CD4-positive, CD25-positive, alpha-beta regulatory T cell (primary cell): ENCODE data around the gene ARF1. TPM values are rescaled to one million over a fixed set of nuclear protein-coding genes. Genes with fewer than 3 reads are reported as not detected.

Experiments used
- ATAC-seq, 2 donors: fragments of 150-1000 bp; cut with Tn5 transposase; one replicate each; pipeline ENCODE4 v1.10.0; 2021; ENCODE audit warnings: low read depth in 2 of 2, moderate number of reproducible peaks in 2 of 2, moderate library complexity in 1 of 2
- DNase-seq, 3 donors: peaks; one replicate each; pipeline versions ENCODE4 v3.0.0 to v3.0.0-alpha.2; 2012 to 2022; ENCODE audit warnings: mixed read lengths in 1 of 3
- H3K27ac ChIP-seq: one replicate; pipeline ENCODE4 v1.7.0; 2013; ENCODE audit warnings: mild to moderate bottlenecking, low read length; ENCODE audit not compliant: insufficient read depth, poor library complexity, severe bottlenecking
- H3K27me3 ChIP-seq: one replicate; pipeline ENCODE4 v1.7.0; 2013; ENCODE audit warnings: low read length; ENCODE audit not compliant: control insufficient read depth, insufficient read depth
- H3K36me3 ChIP-seq: one replicate; pipeline ENCODE4 v1.7.0; 2013; ENCODE audit warnings: mild to moderate bottlenecking, low read length, moderate library complexity; ENCODE audit not compliant: control insufficient read depth, insufficient read depth
- H3K4me1 ChIP-seq: 2 replicates; pipeline ENCODE4 v1.7.0; 2013; ENCODE audit warnings: mild to moderate bottlenecking, low read length; ENCODE audit not compliant: insufficient read depth, control insufficient read depth, poor library complexity, severe bottlenecking
- H3K4me3 ChIP-seq: one replicate; pipeline ENCODE4 v1.7.0; 2013; ENCODE audit warnings: low read depth, mild to moderate bottlenecking, low read length, moderate library complexity
- H3K9me3 ChIP-seq, 2 experiments: 1 replicate in 1 of 2; 2 replicates in 1 of 2; pipeline ENCODE4 v1.7.0; 2013; ENCODE audit warnings: low read length in 2 of 2, mild to moderate bottlenecking in 1 of 2, moderate library complexity in 1 of 2; ENCODE audit not compliant: control insufficient read depth in 2 of 2
- H3K27ac Mint-ChIP-seq, 3 donors: one replicate each; pipeline ENCODE4 v1.8.0; 2020 to 2022; ENCODE audit warnings: mild to moderate bottlenecking in 3 of 3, mixed read lengths in 3 of 3, moderate library complexity in 2 of 3
- H3K27me3 Mint-ChIP-seq: one replicate; pipeline ENCODE4 v1.8.0; 2022; ENCODE audit warnings: mild to moderate bottlenecking, mixed read lengths
- H3K36me3 Mint-ChIP-seq: one replicate; pipeline ENCODE4 v1.8.0; 2020; ENCODE audit warnings: mixed read lengths
- H3K4me1 Mint-ChIP-seq, 4 donors: one replicate each; pipeline ENCODE4 v1.8.0; 2020 to 2022; ENCODE audit warnings: mixed read lengths in 4 of 4, mild to moderate bottlenecking in 1 of 4
- H3K4me3 Mint-ChIP-seq, 4 donors: one replicate each; pipeline ENCODE4 v1.8.0; 2020 to 2022; ENCODE audit warnings: mild to moderate bottlenecking in 4 of 4, mixed read lengths in 4 of 4, moderate library complexity in 3 of 4
- H3K9me3 Mint-ChIP-seq, 7 donors: one replicate each; pipeline ENCODE4 v1.8.0; 2020 to 2022; ENCODE audit warnings: mixed read lengths in 7 of 7, mild to moderate bottlenecking in 3 of 7, moderate library complexity in 2 of 7
- polyA plus RNA-seq, 4 donors: library from polyadenylated mRNA; unstranded; fragments of 300-500 nt; fragmentation: Illumina TruSeq; gene quantifications; one replicate each; pipeline ENCODE4 v1.2.3, GENCODE V29; 2021
- total RNA-seq: library from RNA; stranded (reverse); gene quantifications from one replicate; pipeline ENCODE4 v1.2.3, GENCODE V29; 2022

Gene ARF1
- total and polyA plus RNA-seq, 5 donors from 2014 or later: 335 to 517 (median 476) TPM

- Mint-ChIP-seq H3K27me3 (peaks cover 7% of the 10 kb centered on the region), H3K36me3 (no peaks in the 10 kb centered on the region), H3K4me1 (peaks cover 0 to 53% (median 20%) of the 10 kb centered on the region in 4 donors), H3K9me3 (no peaks in the 10 kb centered on the region), H3K4me3 (peak overlapping the region; percentile 54 to 92 (median 76)), H3K27ac (peak overlapping the region in 1 of 3 donors; percentile 69)
- Histone ChIP-seq H3K9me3 (no peaks in the 10 kb centered on the region), H3K4me1 (peaks cover 45% of the 10 kb centered on the region), H3K36me3 (peaks cover 23% of the 10 kb centered on the region), H3K27me3 (no peaks in the 10 kb centered on the region), H3K27ac (no peak overlapping the region), H3K4me3 (no peak overlapping the region)
- ATAC-seq (no peak), DNase-seq (no peak)
These were observed 61.1 kb downstream of the ARF1 start for GRCh38 chr1:228143480-228144192.

- Histone ChIP-seq H3K4me3 (no peak overlapping the region), H3K36me3 (peaks cover 23% of the 10 kb centered on the region), H3K4me1 (peaks cover 43% of the 10 kb centered on the region), H3K27ac (no peak overlapping the region), H3K27me3 (no peaks in the 10 kb centered on the region), H3K9me3 (no peaks in the 10 kb centered on the region)
- Mint-ChIP-seq H3K27ac (peak overlapping the region in 2 of 3 donors; percentile 29 to 69), H3K9me3 (no peaks in the 10 kb centered on the region), H3K36me3 (no peaks in the 10 kb centered on the region), H3K27me3 (peaks cover 6% of the 10 kb centered on the region), H3K4me1 (peaks cover 0 to 52% (median 20%) of the 10 kb centered on the region in 4 donors), H3K4me3 (peak overlapping the region in 1 of 4 donors; percentile 92)
- DNase-seq (no peak), ATAC-seq (no peak)
These were observed 61.9 kb downstream of the ARF1 start for GRCh38 chr1:228144193-228144992.

- Mint-ChIP-seq H3K27me3 (peaks cover under 1% of the 10 kb centered on the region), H3K36me3 (no peaks in the 10 kb centered on the region), H3K4me1 (peaks cover 0 to 46% (median 16%) of the 10 kb centered on the region in 4 donors), H3K9me3 (no peaks in the 10 kb centered on the region), H3K4me3 (no peak overlapping the region), H3K27ac (peak overlapping the region in 1 of 3 donors; percentile 29)
- Histone ChIP-seq H3K27ac (no peak overlapping the region), H3K27me3 (no peaks in the 10 kb centered on the region), H3K36me3 (peaks cover 23% of the 10 kb centered on the region), H3K4me1 (peaks cover 40% of the 10 kb centered on the region), H3K9me3 (no peaks in the 10 kb centered on the region), H3K4me3 (no peak overlapping the region)
- ATAC-seq (no peak), DNase-seq (no peak)
These were observed 62.5 kb downstream of the ARF1 start for GRCh38 chr1:228144993-228145343.

- Mint-ChIP-seq H3K27me3 (no peaks in the 10 kb centered on the region), H3K36me3 (no peaks in the 10 kb centered on the region), H3K4me3 (no peak overlapping the region), H3K27ac (peak overlapping the region in 1 of 3 donors; percentile 86), H3K4me1 (peaks cover 0 to 45% (median 16%) of the 10 kb centered on the region in 4 donors), H3K9me3 (no peaks in the 10 kb centered on the region)
- no peaks in the 10 kb centered on the region for H3K27me3 ChIP-seq
- H3K27ac ChIP-seq: no peak overlapping the region
- H3K9me3 ChIP-seq: no peaks in the 10 kb centered on the region
- no peak overlapping the region for H3K4me3 ChIP-seq
- DNase-seq: peak in 1 of 3 donors; percentile 0
- ATAC-seq: no peak
- H3K4me1 ChIP-seq: peaks cover 39% of the 10 kb centered on the region
- peaks cover 23% of the 10 kb centered on the region for H3K36me3 ChIP-seq
These were observed 63.2 kb downstream of the ARF1 start for GRCh38 chr1:228145463-228146416.

GRCh38 chr1:228146417-228147150, 64.1 kb downstream of the ARF1 start:
- Mint-ChIP-seq H3K36me3 (no peaks in the 10 kb centered on the region), H3K4me1 (peaks cover 0 to 40% (median 17%) of the 10 kb centered on the region in 4 donors), H3K27me3 (no peaks in the 10 kb centered on the region), H3K9me3 (no peaks in the 10 kb centered on the region), H3K4me3 (no peak overlapping the region), H3K27ac (no peak overlapping the region)
- no peaks in the 10 kb centered on the region for H3K27me3 ChIP-seq
- DNase-seq: peak in 1 of 3 donors; percentile 0
- H3K4me3 ChIP-seq: no peak overlapping the region
- peaks cover 31% of the 10 kb centered on the region for H3K4me1 ChIP-seq
- H3K27ac ChIP-seq: no peak overlapping the region
- no peaks in the 10 kb centered on the region for H3K9me3 ChIP-seq
- no peak for ATAC-seq
- H3K36me3 ChIP-seq: peaks cover 23% of the 10 kb centered on the region

- no peak overlapping the region for H3K27ac ChIP-seq
- H3K36me3 ChIP-seq: peaks cover 23% of the 10 kb centered on the region
- H3K36me3 Mint-ChIP-seq: no peaks in the 10 kb centered on the region
- H3K27ac Mint-ChIP-seq: no peak overlapping the region
- peak in 1 of 3 donors; percentile 1 for DNase-seq
- no peak overlapping the region for H3K4me3 Mint-ChIP-seq
- H3K4me1 Mint-ChIP-seq: peaks cover 0 to 34% (median 15%) of the 10 kb centered on the region in 4 donors
- no peak for ATAC-seq
- H3K4me3 ChIP-seq: no peak overlapping the region
- no peaks in the 10 kb centered on the region for H3K27me3 ChIP-seq
- no peaks in the 10 kb centered on the region for H3K9me3 Mint-ChIP-seq
- no peaks in the 10 kb centered on the region for H3K27me3 Mint-ChIP-seq
- no peaks in the 10 kb centered on the region for H3K9me3 ChIP-seq
- peaks cover 24% of the 10 kb centered on the region for H3K4me1 ChIP-seq
These were observed 64.7 kb downstream of the ARF1 start for GRCh38 chr1:228147151-228147693.
